ENCODE results near the gene IFNAR1.

GRCh38 chr21:33369586-33369985 is 44.8 kb downstream of the IFNAR1 start:
- TF ChIP-seq CTCF (IDR thresholded peaks at IDR 0.05; ENCODE audit: low read length) = no peak
- no peak for TF ChIP-seq EZH2 (optimal IDR thresholded peaks at IDR 0.05; ENCODE audit: low read depth, low read length)
- no peak for TF ChIP-seq EZH2phosphoT487 (IDR thresholded peaks at IDR 0.05; ENCODE audit: low read length)
